Activated CD8-positive, alpha-beta T cell treated with anti-CD3 and anti-CD28 coated beads, Interleukin-2, amount 10 ng/mL, durations not matched to agents 7 days and 5 days (primary cell): ENCODE results near the gene IGFBP6. TPM values are rescaled to one million over a fixed set of nuclear protein-coding genes. Genes with fewer than 3 reads are reported as not detected.

Source experiments
- ATAC-seq: fragments of 150-1000 bp; cut with Tn5 transposase; one replicate; pipeline ENCODE4 v1.10.0; 2021; ENCODE audit warnings: moderate library complexity
- CTCF ChIA-PET: fragments of 350-600 bp; sonication (Branson Sonifier 250); formaldehyde crosslinking; loops from one replicate; lab custom pipeline; 2021; ENCODE audit warnings: antibody characterized with exemption; lab: Charles Lee
- POLR2A ChIA-PET: fragments of 350-600 bp; sonication (Branson Sonifier 250); formaldehyde crosslinking; loops from one replicate; lab custom pipeline; 2021; ENCODE audit warnings: antibody characterized with exemption; lab: Charles Lee
- DNase-seq: peaks from one replicate; pipeline ENCODE4 v3.0.0-alpha.2; 2020
- H3K27ac Mint-ChIP-seq: one replicate; pipeline ENCODE4 v1.8.0; 2021; ENCODE audit warnings: mild to moderate bottlenecking, mixed read lengths
- H3K27me3 Mint-ChIP-seq: one replicate; pipeline ENCODE4 v1.8.0; 2021; ENCODE audit warnings: low read depth, mixed read lengths
- H3K36me3 Mint-ChIP-seq: one replicate; pipeline ENCODE4 v1.8.0; 2021; ENCODE audit warnings: low read depth, mixed read lengths
- H3K4me1 Mint-ChIP-seq: one replicate; pipeline ENCODE4 v1.8.0; 2021; ENCODE audit warnings: low read depth, mixed read lengths
- H3K4me3 Mint-ChIP-seq: one replicate; pipeline ENCODE4 v1.8.0; 2021; ENCODE audit warnings: mild to moderate bottlenecking, mixed read lengths
- H3K9me3 Mint-ChIP-seq: one replicate; pipeline ENCODE4 v1.8.0; 2022; ENCODE audit warnings: mixed read lengths; ENCODE audit not compliant: insufficient read depth
- total RNA-seq, 2 experiments: library from RNA; stranded (reverse); gene quantifications; one replicate each; pipeline ENCODE4 v1.2.3, GENCODE V29; 2021

IGFBP6 gene
- total RNA-seq, 2 experiments from 2014 or later = 3.1 to 5.4 TPM

DNA sequence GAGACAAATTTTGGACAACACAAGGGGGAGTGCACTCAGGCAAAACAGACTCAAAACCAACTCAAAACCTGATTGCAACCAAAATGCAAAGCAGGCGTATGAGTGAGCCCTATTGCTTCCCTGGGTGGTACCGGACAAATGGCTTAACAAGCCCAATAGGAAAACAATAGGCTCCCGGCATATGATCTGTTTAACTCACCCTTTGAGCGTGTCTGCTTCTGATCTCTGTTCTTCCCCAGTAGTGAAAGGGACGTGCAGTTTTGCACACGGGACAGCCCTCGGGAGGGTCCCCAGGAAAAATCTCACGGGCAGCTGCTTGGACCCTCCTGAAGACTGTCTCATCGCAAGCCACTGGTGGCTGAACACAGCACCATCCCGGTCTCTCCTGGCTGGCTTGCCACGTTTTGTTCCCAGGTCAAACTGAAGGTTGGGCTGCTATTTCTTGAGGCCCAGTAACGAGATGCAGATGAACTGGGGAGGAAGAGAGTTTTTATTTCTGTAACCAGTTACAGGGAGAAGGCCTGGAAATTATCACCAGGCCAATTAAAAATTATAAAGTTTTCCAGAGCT, 15.8 kb downstream of the IGFBP6 start:
- no peak for ATAC-seq
- Mint-ChIP-seq H3K36me3 (peaks cover 4% of the 10 kb centered on the region), H3K4me3 (no peak overlapping the region), H3K4me1 (no peaks in the 10 kb centered on the region), H3K27ac (no peak overlapping the region), H3K9me3 (no peaks in the 10 kb centered on the region), H3K27me3 (no peaks in the 10 kb centered on the region)
- CTCF ChIA-PET = interaction anchor here (1.0 kb wide), 1 partner anchor 48 kb away, joined by 3 read pairs; no protein-coding TSS in a partner anchor
- POLR2A ChIA-PET = no interaction called here
- no peak for DNase-seq

DNA sequence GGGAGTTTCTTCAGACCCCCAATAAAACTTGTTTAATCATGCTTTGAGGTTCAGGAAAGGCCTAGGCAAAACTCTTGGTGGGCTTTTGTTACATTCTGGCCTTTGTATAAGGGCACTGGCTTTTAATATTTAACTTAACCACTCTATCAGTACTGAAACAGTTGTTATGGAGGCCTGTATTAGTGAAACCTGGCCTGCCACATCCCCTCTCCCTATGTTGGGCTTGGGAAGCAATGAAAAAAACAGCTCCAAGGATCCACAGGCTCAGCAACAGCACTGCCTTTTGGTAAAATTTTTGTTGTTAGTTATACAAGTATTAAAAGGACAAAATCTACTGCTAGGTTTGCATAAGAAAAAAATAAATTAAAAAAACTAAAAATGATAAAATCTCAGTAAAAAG, 16.5 kb downstream of the IGFBP6 start:
- H3K4me1 Mint-ChIP-seq = no peaks in the 10 kb centered on the region
- no peaks in the 10 kb centered on the region for H3K27me3 Mint-ChIP-seq
- ChIA-PET CTCF (interaction anchor here (1.0 kb wide), 1 partner anchor 48 kb away, joined by 3 read pairs; no protein-coding TSS in a partner anchor), POLR2A (no interaction called here)
- no peak overlapping the region for H3K4me3 Mint-ChIP-seq
- ATAC-seq = no peak
- H3K9me3 Mint-ChIP-seq = no peaks in the 10 kb centered on the region
- no peak for DNase-seq
- no peak overlapping the region for H3K27ac Mint-ChIP-seq
- peaks cover 2% of the 10 kb centered on the region for H3K36me3 Mint-ChIP-seq

DNA sequence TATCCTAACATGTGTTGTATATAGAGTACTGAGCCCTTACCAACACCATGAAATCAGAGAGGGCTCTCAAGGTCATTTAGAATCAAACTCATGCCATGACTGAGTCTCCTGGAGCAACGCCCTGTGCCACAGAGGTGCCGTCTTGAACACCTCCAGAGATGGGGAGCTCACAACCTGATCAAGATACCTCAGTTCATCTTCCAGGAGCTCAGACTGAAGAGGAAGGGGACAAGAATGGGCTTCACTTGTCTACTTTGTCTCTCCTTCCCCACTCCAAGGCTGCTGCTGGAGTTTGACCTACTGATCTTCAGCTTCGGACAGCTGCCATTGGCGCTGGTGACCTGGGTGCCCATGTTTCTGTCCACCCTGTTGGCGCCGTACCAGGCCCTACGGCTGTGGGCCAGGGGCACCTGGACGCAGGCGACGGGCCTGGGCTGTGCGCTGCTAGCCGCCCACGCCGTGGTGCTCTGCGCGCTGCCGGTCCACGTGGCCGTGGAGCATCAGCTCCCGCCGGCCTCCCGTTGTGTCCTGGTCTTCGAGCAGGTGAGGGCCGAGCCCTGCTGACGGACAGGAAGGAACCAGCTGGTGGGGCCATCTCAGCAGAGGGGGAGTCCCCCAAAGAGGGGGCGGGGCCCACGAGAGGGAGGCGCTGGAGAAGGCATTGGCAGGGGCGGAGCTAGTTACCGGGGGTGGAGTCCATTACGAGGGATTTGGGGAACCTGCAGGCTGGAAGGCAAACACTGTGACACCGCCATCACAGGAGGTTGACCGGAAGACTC, 17.8 kb downstream of the IGFBP6 start:
- Mint-ChIP-seq H3K4me1 (no peaks in the 10 kb centered on the region), H3K27ac (no peak overlapping the region), H3K4me3 (no peak overlapping the region), H3K27me3 (no peaks in the 10 kb centered on the region), H3K36me3 (no peaks in the 10 kb centered on the region), H3K9me3 (no peaks in the 10 kb centered on the region)
- ChIA-PET POLR2A (no interaction called here), CTCF (interaction anchor here (1.2 kb wide), 1 partner anchor 49 kb away, joined by 3 read pairs; no protein-coding TSS in a partner anchor)
- DNase-seq = no peak
- ATAC-seq = no peak

DNA sequence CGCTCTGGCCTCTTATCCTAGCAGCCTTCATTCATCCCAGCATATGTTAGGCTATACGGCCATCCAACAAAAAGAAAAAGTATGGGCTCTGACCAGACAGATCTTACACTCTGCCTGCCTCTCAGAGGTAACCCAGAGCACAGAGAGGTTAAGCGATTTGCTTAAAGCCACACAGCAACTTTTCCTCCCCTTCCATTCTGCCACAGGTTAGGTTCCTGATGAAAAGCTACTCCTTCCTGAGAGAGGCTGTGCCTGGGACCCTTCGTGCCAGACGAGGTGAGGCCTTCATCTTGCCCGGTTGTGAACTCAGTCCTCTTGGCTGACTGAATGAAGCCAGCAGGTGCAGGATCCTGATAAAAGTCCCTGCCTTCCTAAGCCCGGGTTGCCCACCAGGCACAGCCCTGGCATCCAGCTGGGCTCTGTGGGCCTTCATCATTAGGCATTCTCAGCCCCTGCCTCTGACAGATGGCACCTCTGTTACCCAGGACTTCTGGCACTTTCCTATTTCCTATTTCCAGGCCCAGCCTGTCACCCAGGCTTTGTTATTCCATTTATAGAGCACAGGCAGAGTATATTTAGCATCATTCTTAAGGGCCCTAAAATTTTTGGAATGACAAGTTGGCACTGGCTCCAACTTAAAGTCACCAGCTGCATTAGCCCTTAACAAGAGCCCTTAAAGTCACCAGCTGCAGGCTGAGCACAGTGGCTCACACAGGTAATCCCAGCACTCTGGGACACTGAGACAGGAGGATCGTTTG, 18.6 kb downstream of the IGFBP6 start:
- Mint-ChIP-seq H3K36me3 (no peaks in the 10 kb centered on the region), H3K27me3 (no peaks in the 10 kb centered on the region), H3K4me1 (no peaks in the 10 kb centered on the region), H3K4me3 (no peak overlapping the region), H3K9me3 (no peaks in the 10 kb centered on the region), H3K27ac (no peak overlapping the region)
- ChIA-PET POLR2A (no interaction called here), CTCF (interaction anchor here (1.2 kb wide), 1 partner anchor 50 kb away, joined by 3 read pairs; no protein-coding TSS in a partner anchor)
- no peak for ATAC-seq
- DNase-seq = no peak

DNA sequence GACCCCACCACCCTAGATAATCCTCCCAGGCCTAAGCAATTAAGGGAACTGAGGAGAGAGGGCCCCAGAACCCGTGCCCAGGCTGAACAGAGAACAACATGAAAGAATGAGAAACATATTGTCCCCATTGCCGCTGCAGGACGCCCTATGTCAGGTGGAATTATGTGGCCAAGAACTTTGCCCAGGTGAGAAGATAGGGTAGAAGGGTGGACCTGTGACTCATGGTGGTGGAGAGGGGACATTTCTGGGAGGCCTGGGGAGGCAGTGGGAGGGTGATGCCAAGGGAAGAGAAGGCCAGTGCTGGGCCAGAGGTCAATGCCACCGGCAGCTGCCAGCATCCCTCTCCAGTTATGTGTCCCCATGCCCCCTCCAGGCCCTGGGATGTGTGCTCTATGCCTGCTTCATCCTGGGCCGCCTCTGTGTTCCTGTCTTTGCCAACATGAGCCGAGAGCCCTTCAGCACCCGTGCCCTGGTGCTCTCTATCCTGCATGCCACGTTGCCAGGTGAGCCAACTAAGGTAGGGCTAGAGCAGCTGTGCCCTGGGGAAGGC, 21.4 kb downstream of the IGFBP6 start:
- Mint-ChIP-seq H3K36me3 (no peaks in the 10 kb centered on the region), H3K4me1 (no peaks in the 10 kb centered on the region), H3K4me3 (no peak overlapping the region), H3K9me3 (no peaks in the 10 kb centered on the region), H3K27ac (no peak overlapping the region), H3K27me3 (no peaks in the 10 kb centered on the region)
- ChIA-PET POLR2A (no interaction called here), CTCF (no interaction called here)
- ATAC-seq (no peak), DNase-seq (no peak)

DNA sequence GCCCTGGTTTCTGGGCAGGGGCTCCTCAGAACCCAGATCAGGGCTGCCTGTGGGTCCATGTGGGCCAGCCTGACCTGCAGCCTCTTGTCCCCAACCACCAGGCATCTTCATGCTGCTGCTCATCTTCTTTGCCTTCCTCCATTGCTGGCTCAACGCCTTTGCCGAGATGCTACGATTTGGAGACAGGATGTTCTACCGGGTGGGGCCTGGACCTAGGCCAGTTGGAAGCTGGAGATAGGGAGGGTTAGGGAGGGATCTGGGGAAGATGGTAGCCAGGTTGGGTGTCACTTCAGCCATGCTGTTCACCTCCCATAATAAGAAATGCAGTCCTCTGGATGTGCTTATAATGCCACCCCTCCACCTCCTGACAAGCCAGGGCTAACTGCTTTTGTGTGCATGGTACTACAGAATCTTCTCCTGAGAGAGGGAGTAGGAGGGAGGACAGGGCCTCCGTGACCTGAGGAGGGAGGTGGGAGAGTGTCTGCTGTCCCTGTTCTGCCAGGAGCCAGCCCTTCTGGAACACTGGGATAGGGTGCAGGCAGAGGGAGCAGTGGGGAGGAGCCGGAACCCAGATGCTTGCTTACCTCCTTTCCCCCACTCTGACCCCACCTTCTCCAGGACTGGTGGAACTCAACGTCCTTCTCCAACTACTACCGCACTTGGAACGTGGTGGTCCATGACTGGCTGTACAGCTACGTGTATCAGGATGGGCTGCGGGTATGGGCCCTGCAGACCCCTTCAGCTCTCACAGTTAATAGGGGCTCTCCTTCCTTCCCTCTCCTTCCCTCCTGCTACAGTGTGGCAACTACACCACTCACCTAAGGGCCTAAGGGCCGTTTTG, 23.4 kb downstream of the IGFBP6 start:
- ChIA-PET POLR2A (no interaction called here), CTCF (no interaction called here)
- no peak for ATAC-seq
- Mint-ChIP-seq H3K4me1 (no peaks in the 10 kb centered on the region), H3K27me3 (no peaks in the 10 kb centered on the region), H3K9me3 (no peaks in the 10 kb centered on the region), H3K27ac (no peak overlapping the region), H3K36me3 (peaks cover 8% of the 10 kb centered on the region), H3K4me3 (no peak overlapping the region)
- no peak for DNase-seq

DNA sequence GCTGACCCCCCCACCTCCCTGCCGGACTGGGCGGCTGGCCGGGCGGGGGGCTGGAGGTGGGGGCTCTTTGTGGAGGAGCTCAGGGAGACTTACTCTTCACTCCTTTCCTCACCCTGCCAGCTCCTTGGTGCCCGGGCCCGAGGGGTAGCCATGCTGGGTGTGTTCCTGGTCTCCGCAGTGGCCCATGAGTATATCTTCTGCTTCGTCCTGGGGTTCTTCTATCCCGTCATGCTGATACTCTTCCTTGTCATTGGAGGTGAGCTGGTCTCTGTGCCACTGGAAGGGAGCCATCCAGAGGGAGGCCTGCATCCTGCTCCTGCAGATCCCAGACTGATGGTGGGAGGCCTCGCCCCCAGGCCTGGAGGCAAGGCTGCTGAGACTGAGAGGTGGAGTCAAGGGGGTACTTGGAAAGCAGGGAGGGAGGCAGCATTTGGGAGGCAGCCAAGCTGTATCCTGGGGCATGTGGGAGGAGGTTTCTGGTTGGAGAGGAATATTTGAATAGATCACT, 25.5 kb downstream of the IGFBP6 start:
- DNase-seq (no peak), ATAC-seq (no peak)
- Mint-ChIP-seq H3K9me3 (no peaks in the 10 kb centered on the region), H3K27ac (peak overlapping the region; percentile 69), H3K27me3 (peaks cover 3% of the 10 kb centered on the region), H3K36me3 (peaks cover 8% of the 10 kb centered on the region), H3K4me1 (peaks cover 3% of the 10 kb centered on the region), H3K4me3 (no peak overlapping the region)
- CTCF ChIA-PET = no interaction called here
- POLR2A ChIA-PET = no interaction called here

DNA sequence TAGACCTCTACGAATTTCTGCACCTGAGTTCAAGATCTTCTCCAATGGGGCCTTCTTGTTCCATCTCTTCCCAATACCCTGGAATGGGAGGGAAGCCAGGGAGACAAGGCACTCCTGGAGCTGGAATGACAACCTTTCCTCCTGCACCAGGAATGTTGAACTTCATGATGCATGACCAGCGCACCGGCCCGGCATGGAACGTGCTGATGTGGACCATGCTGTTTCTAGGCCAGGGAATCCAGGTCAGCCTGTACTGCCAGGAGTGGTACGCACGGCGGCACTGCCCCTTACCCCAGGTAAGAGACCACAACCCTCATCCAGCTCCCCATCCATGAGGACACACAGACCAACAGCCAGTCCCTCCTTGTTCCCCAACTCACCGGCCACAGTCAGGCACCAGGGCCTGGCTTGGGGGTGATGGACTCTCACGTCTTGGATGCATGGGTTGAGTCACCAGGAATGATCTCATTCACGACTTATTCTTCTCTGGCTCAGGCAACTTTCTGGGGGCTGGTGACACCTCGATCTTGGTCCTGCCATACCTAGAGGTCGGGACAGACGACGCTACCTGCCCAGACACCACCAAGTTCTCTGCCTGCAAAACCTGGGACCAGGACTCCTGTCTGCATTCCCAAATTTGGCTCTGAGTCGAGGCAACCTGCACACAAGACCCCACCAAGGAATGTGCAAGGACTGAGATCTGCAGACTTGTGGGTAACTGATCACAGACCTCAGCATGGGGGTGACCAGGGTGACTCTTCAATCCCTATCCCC, 26.3 kb downstream of the IGFBP6 start:
- H3K4me1 Mint-ChIP-seq = peaks cover 3% of the 10 kb centered on the region
- no peak for DNase-seq
- ChIA-PET POLR2A (no interaction called here), CTCF (interaction anchor here (1.1 kb wide), 1 partner anchor 58 kb away, joined by 3 read pairs; no protein-coding TSS in a partner anchor)
- no peak overlapping the region for H3K27ac Mint-ChIP-seq
- peaks cover 3% of the 10 kb centered on the region for H3K27me3 Mint-ChIP-seq
- H3K36me3 Mint-ChIP-seq = peaks cover 8% of the 10 kb centered on the region
- H3K9me3 Mint-ChIP-seq = no peaks in the 10 kb centered on the region
- ATAC-seq = no peak
- no peak overlapping the region for H3K4me3 Mint-ChIP-seq

DNA sequence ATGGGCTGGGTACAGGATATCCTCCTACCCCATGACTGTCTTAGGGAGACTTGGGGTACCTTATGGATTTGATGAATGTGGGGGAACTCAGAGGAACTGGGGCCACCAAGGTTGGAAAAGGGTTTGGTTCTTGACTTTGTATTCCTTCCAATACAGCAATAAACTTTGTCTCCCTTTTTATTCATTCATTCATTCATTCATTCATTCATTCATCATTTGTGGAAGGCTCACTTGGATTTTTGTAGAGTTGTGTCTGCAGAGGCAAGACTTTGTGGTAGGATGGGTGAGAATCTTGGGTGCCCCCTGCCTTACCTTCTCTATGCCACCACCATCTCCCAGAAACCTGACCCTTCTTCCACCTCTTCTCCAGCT, 26.9 kb downstream of the IGFBP6 start:
- Mint-ChIP-seq H3K27me3 (peaks cover 3% of the 10 kb centered on the region), H3K27ac (no peak overlapping the region), H3K4me3 (no peak overlapping the region), H3K36me3 (peaks cover 8% of the 10 kb centered on the region), H3K4me1 (peaks cover 3% of the 10 kb centered on the region), H3K9me3 (no peaks in the 10 kb centered on the region)
- DNase-seq (no peak), ATAC-seq (no peak)
- POLR2A ChIA-PET = no interaction called here
- CTCF ChIA-PET = interaction anchor here (1.1 kb wide), 1 partner anchor 59 kb away, joined by 3 read pairs; no protein-coding TSS in a partner anchor

DNA sequence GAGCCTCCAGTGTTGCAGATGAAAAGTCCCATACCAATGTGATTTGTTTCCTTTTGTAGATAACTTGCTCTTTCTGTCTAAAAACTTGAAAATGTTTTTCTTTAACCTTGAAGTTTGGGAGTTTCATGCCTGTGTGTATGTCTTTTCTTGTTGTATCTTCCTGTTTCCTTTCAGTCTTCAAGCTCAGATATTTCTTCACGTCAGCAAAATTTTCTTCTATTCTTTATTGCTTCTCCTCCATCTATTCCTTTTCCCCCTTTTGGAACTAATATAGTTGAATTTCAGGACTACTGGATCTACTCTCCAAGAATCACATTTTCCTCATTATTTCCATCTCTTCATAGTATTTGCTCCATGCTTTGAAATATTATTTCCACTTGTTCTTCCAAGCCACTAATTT, 29.7 kb downstream of the IGFBP6 start:
- ChIA-PET CTCF (interaction anchor here (0.5 kb wide), 1 partner anchor 183 kb away, joined by 3 read pairs; no protein-coding TSS in a partner anchor), POLR2A (no interaction called here)
- H3K4me3 Mint-ChIP-seq = no peak overlapping the region
- no peak for ATAC-seq
- H3K36me3 Mint-ChIP-seq = peaks cover 8% of the 10 kb centered on the region
- H3K27ac Mint-ChIP-seq = no peak overlapping the region
- H3K4me1 Mint-ChIP-seq = peaks cover 3% of the 10 kb centered on the region
- no peaks in the 10 kb centered on the region for H3K9me3 Mint-ChIP-seq
- no peak for DNase-seq
- peaks cover 3% of the 10 kb centered on the region for H3K27me3 Mint-ChIP-seq
